Activated naive CD8-positive, alpha-beta T cell treated with anti-CD3 and anti-CD28 coated beads, Interleukin-2, amount 50 U/mL, for 24 hours (primary cell): ENCODE results near the gene NRIP2.

Source experiments
- ATAC-seq: fragments of 150-1000 bp; cut with Tn5 transposase; one replicate; pipeline ENCODE4 v1.10.0; 2021
- DNase-seq: peaks from one replicate; pipeline ENCODE4 v3.0.0; 2021
- H3K27ac Mint-ChIP-seq: one replicate; pipeline ENCODE4 v1.8.0; 2021; ENCODE audit warnings: mild to moderate bottlenecking, mixed read lengths
- H3K27me3 Mint-ChIP-seq: one replicate; pipeline ENCODE4 v1.8.0; 2021; ENCODE audit warnings: mixed read lengths
- H3K36me3 Mint-ChIP-seq: one replicate; pipeline ENCODE4 v1.8.0; 2021; ENCODE audit warnings: low read depth, mixed read lengths
- H3K4me1 Mint-ChIP-seq: one replicate; pipeline ENCODE4 v1.8.0; 2021; ENCODE audit warnings: mixed read lengths
- H3K4me3 Mint-ChIP-seq: one replicate; pipeline ENCODE4 v1.8.0; 2021; ENCODE audit warnings: mild to moderate bottlenecking, moderate library complexity, mixed read lengths
- H3K9me3 Mint-ChIP-seq: one replicate; pipeline ENCODE4 v1.8.0; 2021; ENCODE audit warnings: mixed read lengths

The NRIP2 gene

DNA sequence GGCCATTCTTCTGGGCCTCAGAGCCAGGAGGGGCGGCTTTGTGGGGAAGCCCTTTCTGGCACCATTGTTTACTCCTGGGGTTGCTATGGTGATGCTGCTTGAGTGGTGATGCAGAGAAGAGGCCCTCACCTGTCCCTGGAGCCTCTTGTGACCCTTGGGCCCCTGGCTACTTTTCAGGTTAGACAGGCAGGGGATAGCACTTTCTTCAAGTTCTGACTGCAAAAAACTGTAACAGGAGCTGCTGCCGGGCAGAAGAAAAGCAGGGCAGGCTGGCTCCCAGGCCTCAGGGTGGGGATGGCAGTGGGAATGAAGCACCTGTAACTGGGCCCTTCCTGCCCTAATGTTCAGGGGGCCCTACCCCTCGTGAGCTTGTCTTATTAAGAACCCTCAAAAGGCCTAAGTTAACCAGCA, 22.2 kb upstream of the NRIP2 start, which contains the start of gene TEX52:
Gene TEX52 (minus strand): TSS at position 19 of the 411 bp plus-strand sequence. CDS start 13 bp downstream, at position 6.
- ATAC-seq (peak; percentile 26), DNase-seq (no peak)
- Mint-ChIP-seq H3K4me1 (peaks cover 1% of the 10 kb centered on the region), H3K9me3 (no peaks in the 10 kb centered on the region), H3K4me3 (no peak within 1 kb of the TSS), H3K27me3 (no peaks in the 10 kb centered on the region), H3K27ac (no peak within 1 kb of the TSS), H3K36me3 (peaks cover 29% of the 10 kb centered on the region)

DNA sequence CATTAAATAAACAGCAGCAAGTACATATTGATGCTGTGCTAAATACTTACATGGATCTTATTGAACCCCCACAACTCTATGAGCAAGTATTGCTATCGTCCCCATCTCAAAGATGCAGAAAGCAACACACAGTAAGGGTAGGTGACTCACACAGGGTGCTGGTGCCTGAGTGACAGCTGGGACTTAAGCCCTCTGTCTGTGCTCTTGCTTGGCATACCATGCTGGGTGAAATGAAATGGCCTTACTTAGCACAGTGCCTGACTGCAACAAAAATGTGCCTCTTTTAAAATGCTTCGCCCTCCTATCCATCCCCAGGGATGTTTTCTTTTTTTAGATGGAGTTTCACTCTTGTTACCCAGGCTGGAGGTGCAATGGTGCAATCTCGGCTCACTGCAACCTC, 21.2 kb upstream of the NRIP2 start:
- DNase-seq (no peak), ATAC-seq (no peak)
- Mint-ChIP-seq H3K36me3 (peaks cover 23% of the 10 kb centered on the region), H3K4me3 (no peak overlapping the region), H3K27ac (no peak overlapping the region), H3K4me1 (peaks cover 1% of the 10 kb centered on the region), H3K27me3 (no peaks in the 10 kb centered on the region), H3K9me3 (no peaks in the 10 kb centered on the region)

DNA sequence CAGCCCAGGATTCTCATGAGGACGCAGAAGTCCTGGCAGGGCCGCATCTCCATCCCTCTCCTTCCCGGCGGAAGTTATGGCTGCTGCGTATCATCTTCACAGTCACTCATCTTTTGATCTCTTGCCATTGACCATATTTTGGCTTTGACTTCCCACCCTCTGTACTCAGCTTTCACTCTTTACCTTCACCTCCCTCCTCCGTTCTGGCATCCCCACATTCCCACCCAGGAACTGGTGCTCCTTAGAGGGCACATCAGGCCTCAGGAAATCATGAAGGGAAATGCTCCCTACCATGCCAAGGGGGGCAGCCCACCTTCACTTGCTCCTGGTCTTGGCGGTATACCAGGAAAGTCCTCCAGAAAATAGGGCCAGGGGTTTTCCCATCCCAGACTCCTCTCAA, 20.7 kb upstream of the NRIP2 start:
- H3K27ac Mint-ChIP-seq: no peak overlapping the region
- DNase-seq: no peak
- peaks cover 1% of the 10 kb centered on the region for H3K4me1 Mint-ChIP-seq
- H3K27me3 Mint-ChIP-seq: no peaks in the 10 kb centered on the region
- no peak for ATAC-seq
- peaks cover 22% of the 10 kb centered on the region for H3K36me3 Mint-ChIP-seq
- H3K4me3 Mint-ChIP-seq: no peak overlapping the region
- no peaks in the 10 kb centered on the region for H3K9me3 Mint-ChIP-seq

DNA sequence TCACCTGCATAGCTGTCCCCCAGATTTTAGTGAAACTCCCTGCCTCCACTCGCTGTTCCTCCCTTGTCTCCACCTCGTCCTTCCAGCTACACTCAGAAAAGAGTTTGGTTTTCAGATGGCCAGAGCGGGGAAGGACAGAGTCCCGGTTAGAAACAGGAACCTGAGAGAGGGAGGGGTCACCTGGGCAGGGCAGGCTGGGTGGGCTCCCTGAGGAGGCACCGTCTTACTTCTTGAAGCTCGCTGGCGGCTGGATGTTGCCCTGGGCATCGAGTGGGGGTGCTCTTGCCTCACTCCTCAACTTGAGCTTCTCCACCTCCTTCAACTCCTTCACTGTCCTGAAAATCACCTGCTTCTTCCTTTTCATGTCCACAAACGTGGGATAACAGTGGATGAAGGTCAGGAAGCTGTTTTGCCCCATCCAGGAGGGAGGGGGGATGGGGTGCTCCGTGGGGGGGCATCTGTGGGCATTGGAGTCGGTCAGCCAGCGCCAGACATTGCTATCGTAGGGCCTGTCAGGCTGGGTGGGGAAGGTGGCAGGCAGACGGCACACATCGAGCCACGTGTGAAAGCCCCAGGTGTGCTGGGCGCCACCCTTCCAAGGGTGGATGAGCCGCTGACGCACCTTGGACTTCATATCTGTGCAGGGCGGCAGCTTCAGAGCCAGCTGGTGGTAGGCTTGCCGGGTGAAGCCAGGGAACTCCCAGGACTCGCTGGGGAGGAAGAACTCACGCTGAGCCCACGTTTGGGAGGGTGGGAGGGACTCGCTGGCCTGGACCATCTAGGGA, 20.0 kb upstream of the NRIP2 start:
- Mint-ChIP-seq H3K27ac (no peak overlapping the region), H3K36me3 (peaks cover 15% of the 10 kb centered on the region), H3K9me3 (no peaks in the 10 kb centered on the region), H3K4me3 (no peak overlapping the region), H3K27me3 (no peaks in the 10 kb centered on the region), H3K4me1 (peaks cover 1% of the 10 kb centered on the region)
- no peak for DNase-seq
- no peak for ATAC-seq

- Mint-ChIP-seq H3K27me3 (no peaks in the 10 kb centered on the region), H3K9me3 (no peaks in the 10 kb centered on the region), H3K4me3 (no peak overlapping the region), H3K4me1 (peaks cover 1% of the 10 kb centered on the region), H3K27ac (no peak overlapping the region), H3K36me3 (peaks cover 9% of the 10 kb centered on the region)
- ATAC-seq (peak; percentile 52), DNase-seq (peak; percentile 64)
Measured at GRCh38 chr12:2853626-2854025, 18.8 kb upstream of the NRIP2 start.

- no peaks in the 10 kb centered on the region for H3K27me3 Mint-ChIP-seq
Measured at GRCh38 chr12:2851931-2852330, 17.1 kb upstream of the NRIP2 start.

DNA sequence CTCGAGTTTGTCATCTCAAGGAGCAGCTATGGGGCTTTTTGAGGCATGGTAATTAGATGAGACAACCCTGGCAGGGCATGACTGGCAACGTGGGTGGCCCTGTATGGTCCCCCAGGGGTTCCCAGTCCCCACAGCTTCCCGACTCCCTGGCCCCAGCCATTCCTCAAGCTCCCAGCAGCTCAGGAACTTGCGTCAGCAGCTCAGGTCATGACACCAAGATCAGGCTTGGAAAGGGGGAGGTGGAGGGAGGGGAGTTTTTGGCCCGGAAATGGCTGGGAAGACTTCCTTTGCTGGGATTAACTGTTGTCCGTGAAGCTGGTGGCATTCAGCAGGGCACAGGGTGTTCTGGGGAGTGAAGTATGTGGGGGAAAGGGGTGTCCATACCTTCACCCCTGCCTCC, 10.4 kb upstream of the NRIP2 start:
- Mint-ChIP-seq H3K4me3 (no peak overlapping the region), H3K27me3 (no peaks in the 10 kb centered on the region), H3K4me1 (no peaks in the 10 kb centered on the region), H3K36me3 (peaks cover 3% of the 10 kb centered on the region), H3K9me3 (no peaks in the 10 kb centered on the region), H3K27ac (no peak overlapping the region)
- ATAC-seq (no peak), DNase-seq (no peak)

More at GRCh38 chr12:2851931-2852330, 17.1 kb upstream of the NRIP2 start:
- H3K9me3 Mint-ChIP-seq: no peaks in the 10 kb centered on the region
- H3K4me1 Mint-ChIP-seq: peaks cover 1% of the 10 kb centered on the region
- ATAC-seq: no peak
- H3K27ac Mint-ChIP-seq: no peak overlapping the region
- H3K4me3 Mint-ChIP-seq: no peak overlapping the region
- peaks cover 5% of the 10 kb centered on the region for H3K36me3 Mint-ChIP-seq
- no peak for DNase-seq

DNA sequence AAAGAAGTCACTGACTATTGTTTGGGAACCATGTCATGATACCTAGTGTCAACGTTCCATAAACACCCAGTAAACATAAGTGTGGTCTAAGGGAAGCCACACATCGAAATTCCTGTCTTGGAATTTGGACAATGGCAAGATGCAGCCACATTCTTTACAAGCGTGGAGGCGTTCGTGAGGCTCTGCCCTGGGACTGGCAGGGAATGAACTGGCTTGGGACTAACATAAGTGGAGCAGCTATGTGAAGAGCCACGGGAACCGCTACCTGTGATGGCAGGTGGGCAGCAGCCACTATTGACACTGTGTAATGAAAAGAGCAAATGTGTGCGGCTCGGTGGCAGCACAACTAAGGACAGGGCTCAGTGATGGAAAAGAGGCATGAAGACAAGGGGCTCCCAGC, 10.0 kb upstream of the NRIP2 start:
- DNase-seq (no peak), ATAC-seq (no peak)
- Mint-ChIP-seq H3K27ac (no peak overlapping the region), H3K4me1 (no peaks in the 10 kb centered on the region), H3K4me3 (no peak overlapping the region), H3K27me3 (no peaks in the 10 kb centered on the region), H3K36me3 (peaks cover 5% of the 10 kb centered on the region), H3K9me3 (no peaks in the 10 kb centered on the region)

- Mint-ChIP-seq H3K9me3 (no peaks in the 10 kb centered on the region), H3K27me3 (no peaks in the 10 kb centered on the region), H3K27ac (no peak overlapping the region), H3K4me3 (no peak overlapping the region), H3K4me1 (no peaks in the 10 kb centered on the region), H3K36me3 (peaks cover 11% of the 10 kb centered on the region)
- DNase-seq (no peak), ATAC-seq (no peak)
Measured at GRCh38 chr12:2842948-2843347, 8.1 kb upstream of the NRIP2 start.

- H3K27ac Mint-ChIP-seq: no peak overlapping the region
Measured at GRCh38 chr12:2841056-2841650, 6.3 kb upstream of the NRIP2 start.

GRCh38 chr12:2836574-2836973, 1.7 kb upstream of the NRIP2 start:
- no peaks in the 10 kb centered on the region for H3K27me3 Mint-ChIP-seq
- H3K4me3 Mint-ChIP-seq: no peak overlapping the region
- DNase-seq (no peak), ATAC-seq (no peak)
- H3K36me3 Mint-ChIP-seq: peaks cover 21% of the 10 kb centered on the region
- H3K27ac Mint-ChIP-seq: no peak overlapping the region
- no peaks in the 10 kb centered on the region for H3K9me3 Mint-ChIP-seq
- H3K4me1 Mint-ChIP-seq: peaks cover 2% of the 10 kb centered on the region

More at GRCh38 chr12:2841056-2841650, 6.3 kb upstream of the NRIP2 start:
- DNase-seq: no peak
- H3K36me3 Mint-ChIP-seq: peaks cover 19% of the 10 kb centered on the region
- ATAC-seq: no peak
- no peaks in the 10 kb centered on the region for H3K4me1 Mint-ChIP-seq
- H3K4me3 Mint-ChIP-seq: no peak overlapping the region
- no peaks in the 10 kb centered on the region for H3K27me3 Mint-ChIP-seq
- no peaks in the 10 kb centered on the region for H3K9me3 Mint-ChIP-seq

GRCh38 chr12:2835691-2836403, 1.0 kb upstream of the NRIP2 start:
- no peak overlapping the region for H3K27ac Mint-ChIP-seq
- no peaks in the 10 kb centered on the region for H3K9me3 Mint-ChIP-seq
- H3K27me3 Mint-ChIP-seq: no peaks in the 10 kb centered on the region
- no peak for ATAC-seq
- no peak for DNase-seq
- H3K36me3 Mint-ChIP-seq: peaks cover 23% of the 10 kb centered on the region
- no peak overlapping the region for H3K4me3 Mint-ChIP-seq
- H3K4me1 Mint-ChIP-seq: peaks cover 2% of the 10 kb centered on the region

DNA sequence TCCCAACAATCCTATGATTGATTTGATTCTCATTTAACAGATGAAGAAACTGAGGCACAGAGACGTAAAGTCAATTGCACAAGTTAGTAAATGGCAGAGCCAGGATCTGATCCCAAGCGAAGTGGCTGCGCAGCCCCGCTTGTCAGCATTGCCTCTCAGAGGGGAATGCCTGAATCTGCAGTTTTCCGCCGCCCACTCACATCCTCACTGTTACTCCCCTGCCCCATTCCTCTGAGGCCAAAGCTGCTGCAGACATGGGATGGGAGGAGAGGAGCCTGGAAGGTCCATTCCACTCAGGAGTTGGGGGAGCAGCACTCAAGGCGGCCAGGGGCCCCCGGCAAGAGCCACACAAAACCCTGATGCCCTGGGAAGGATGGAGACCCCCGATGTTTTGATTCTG, 1.0 kb downstream of the NRIP2 start:
- DNase-seq: no peak
- H3K4me1 Mint-ChIP-seq: peaks cover 2% of the 10 kb centered on the region
- H3K9me3 Mint-ChIP-seq: no peaks in the 10 kb centered on the region
- peaks cover 23% of the 10 kb centered on the region for H3K36me3 Mint-ChIP-seq
- no peak overlapping the region for H3K27ac Mint-ChIP-seq
- H3K27me3 Mint-ChIP-seq: no peaks in the 10 kb centered on the region
- no peak for ATAC-seq
- H3K4me3 Mint-ChIP-seq: no peak overlapping the region

- H3K9me3 Mint-ChIP-seq: no peaks in the 10 kb centered on the region
- H3K27me3 Mint-ChIP-seq: no peaks in the 10 kb centered on the region
- peaks cover 2% of the 10 kb centered on the region for H3K4me1 Mint-ChIP-seq
- peaks cover 25% of the 10 kb centered on the region for H3K36me3 Mint-ChIP-seq
- no peak for ATAC-seq
- no peak overlapping the region for H3K27ac Mint-ChIP-seq
- no peak overlapping the region for H3K4me3 Mint-ChIP-seq
- no peak for DNase-seq
Measured at GRCh38 chr12:2833327-2833726, 1.5 kb downstream of the NRIP2 start.
